ENCODE results near the gene MPI.

MPI gene

GRCh38 chr15:74888716-74889115 is 1.1 kb upstream of the MPI start:
- TF ChIP-seq FOXP2 (optimal IDR thresholded peaks at IDR 0.05; ENCODE audit: borderline replicate concordance, extremely low read depth, extremely low read length, insufficient read depth) (no peak), POLR2AphosphoS5 (IDR thresholded peaks at IDR 0.05; ENCODE audit: low read depth, low read length) (no peak), REST (IDR thresholded peaks at IDR 0.05; ENCODE audit: insufficient read depth in 1 of 2, low read depth in 2 of 2, low read length in 2 of 2) (no peak), SIN3A (IDR thresholded peaks at IDR 0.05; ENCODE audit: borderline replicate concordance, insufficient read depth, low read length) (no peak), TAF1 (IDR thresholded peaks at IDR 0.05; ENCODE audit: borderline replicate concordance, insufficient read depth, low read length) (no peak)

- TF ChIP-seq SIN3A (IDR thresholded peaks at IDR 0.05; ENCODE audit: borderline replicate concordance, insufficient read depth, low read length), result no peak
- peak; percentile 56 for TF ChIP-seq FOXP2 (optimal IDR thresholded peaks at IDR 0.05; ENCODE audit: borderline replicate concordance, extremely low read depth, extremely low read length, insufficient read depth)
These were observed 406 bp upstream of the MPI start for GRCh38 chr15:74889390-74889882.

- no peak for TF ChIP-seq FOXP2 (optimal IDR thresholded peaks at IDR 0.05; ENCODE audit: borderline replicate concordance, extremely low read depth, extremely low read length, insufficient read depth)
- no peak for TF ChIP-seq REST (IDR thresholded peaks at IDR 0.05; ENCODE audit: insufficient read depth in 1 of 2, low read depth in 2 of 2, low read length in 2 of 2)
These were observed 771 bp downstream of the MPI start for GRCh38 chr15:74890665-74890960.

DNA sequence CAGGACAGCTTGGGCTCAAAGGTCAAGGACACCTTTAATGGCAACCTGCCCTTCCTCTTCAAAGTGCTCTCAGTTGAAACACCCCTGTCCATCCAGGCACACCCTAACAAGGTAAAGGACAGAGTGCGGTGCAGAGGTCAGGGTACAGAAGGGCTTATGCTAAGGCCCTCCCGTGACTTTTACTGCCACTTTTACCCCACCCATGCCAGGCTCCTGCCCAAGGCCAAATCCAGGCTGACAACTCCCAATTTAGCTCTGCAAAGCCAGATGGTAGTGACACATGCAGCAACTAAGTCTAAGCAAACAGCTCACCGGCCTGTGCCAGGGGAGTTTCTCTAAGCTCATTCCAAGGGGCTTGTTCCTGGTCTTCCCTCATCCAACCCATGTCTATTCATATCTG is 1.6 kb downstream of the MPI start:
- TF ChIP-seq TAF1 (IDR thresholded peaks at IDR 0.05; ENCODE audit: borderline replicate concordance, insufficient read depth, low read length), result no peak
- no peak for TF ChIP-seq FOXP2 (optimal IDR thresholded peaks at IDR 0.05; ENCODE audit: borderline replicate concordance, extremely low read depth, extremely low read length, insufficient read depth)
- no peak for TF ChIP-seq SIN3A (IDR thresholded peaks at IDR 0.05; ENCODE audit: borderline replicate concordance, insufficient read depth, low read length)
- no peak for TF ChIP-seq POLR2AphosphoS5 (IDR thresholded peaks at IDR 0.05; ENCODE audit: low read depth, low read length)
- no peak for TF ChIP-seq REST (IDR thresholded peaks at IDR 0.05; ENCODE audit: insufficient read depth in 1 of 2, low read depth in 2 of 2, low read length in 2 of 2)

- TF ChIP-seq TAF1 (IDR thresholded peaks at IDR 0.05; ENCODE audit: borderline replicate concordance, insufficient read depth, low read length), result no peak
- TF ChIP-seq SIN3A (IDR thresholded peaks at IDR 0.05; ENCODE audit: borderline replicate concordance, insufficient read depth, low read length), result no peak
- no peak for TF ChIP-seq REST (IDR thresholded peaks at IDR 0.05; ENCODE audit: insufficient read depth in 1 of 2, low read depth in 2 of 2, low read length in 2 of 2)
- TF ChIP-seq POLR2AphosphoS5 (IDR thresholded peaks at IDR 0.05; ENCODE audit: low read depth, low read length), result no peak
- TF ChIP-seq FOXP2 (optimal IDR thresholded peaks at IDR 0.05; ENCODE audit: borderline replicate concordance, extremely low read depth, extremely low read length, insufficient read depth), result no peak
These were observed 2.5 kb downstream of the MPI start for GRCh38 chr15:74892313-74892712.

Data from PFSK-1 (cell line).